Heart left ventricle (tissue), 16 donors: ENCODE results near the gene GHR. TPM values are rescaled to one million over a fixed set of nuclear protein-coding genes. Genes with fewer than 3 reads are reported as not detected.
A peak's percentile ranks its signal among the peaks of the same experiment; 100 is the strongest.

ENCODE experiments used
- ATAC-seq, 4 donors: fragments of 200-7000 bp; cut with Tn5 transposase; one replicate each; pipeline ENCODE4 v1.9.1; 2020 to 2022; ENCODE audit warnings: moderate library complexity in 4 of 4, mild to moderate bottlenecking in 3 of 4, moderate number of reproducible peaks in 1 of 4
- DNase-seq, 5 donors: peaks; one replicate each; pipeline ENCODE4 v3.0.0-alpha.2; 2020
- H3K27ac ChIP-seq, 12 donors: fragments of 200-600 bp; sonication (generic) in 4 of 12; one replicate each; pipeline versions ENCODE4 v1.5.0 to v1.8.0; 2016 to 2022; ENCODE audit warnings: mild to moderate bottlenecking in 2 of 12
- H3K27me3 ChIP-seq, 9 donors: fragments of 200-600 bp; sonication (generic) in 2 of 9; one replicate each; pipeline versions ENCODE4 v1.5.1 to v1.8.0; 2016 to 2022; ENCODE audit warnings: mild to moderate bottlenecking in 3 of 9
- H3K36me3 ChIP-seq, 9 donors: fragments of 200-600 bp; sonication (generic) in 2 of 9; one replicate each; pipeline versions ENCODE4 v1.5.0 to v1.8.0; 2018 to 2022; ENCODE audit warnings: mild to moderate bottlenecking in 2 of 9
- H3K4me1 ChIP-seq, 12 donors: fragments of 200-600 bp; sonication (generic) in 4 of 12; one replicate each; pipeline versions ENCODE4 v1.5.0 to v1.8.0; 2016 to 2022; ENCODE audit warnings: mild to moderate bottlenecking in 3 of 12
- H3K4me3 ChIP-seq, 12 donors: fragments of 200-600 bp; sonication (generic) in 4 of 12; one replicate each; pipeline versions ENCODE4 v1.5.0 to v1.8.0; 2017 to 2022; ENCODE audit warnings: mild to moderate bottlenecking in 9 of 12, moderate library complexity in 4 of 12
- H3K9me3 ChIP-seq, 12 donors: fragments of 200-600 bp; sonication (generic) in 4 of 12; one replicate each; pipeline versions ENCODE4 v1.5.0 to v1.8.0; 2016 to 2022; ENCODE audit warnings: mild to moderate bottlenecking in 1 of 12
- POLR2A ChIP-seq, 2 donors: fragments of 450-650 bp; IDR thresholded peaks; one replicate each; pipeline ENCODE4 v1.6.1; 2017; ENCODE audit warnings: antibody characterized with exemption in 2 of 2, mild to moderate bottlenecking in 2 of 2, moderate library complexity in 2 of 2
- whole genome bisulfite sequencing, 4 donors: extraction: QIAGEN DNeasy Blood & Tissue Kit in 2 of 4; methylation state at CpG; one replicate each; pipeline versions ENCODE4 v1.1.5 to v1.1.7; 2013 to 2018; 5-methylcytosine and 5-hydroxymethylcytosine counted together
- intact Hi-C, 10 donors: fragments of 100-400 bp; cut with DNase I; formaldehyde crosslinking; loops; one replicate each; pipeline versions ENCODE4 v1.11.1 to v1.14.2; 2022
- polyA plus RNA-seq, 2 donors: library from polyadenylated mRNA; stranded (reverse); fragments of 200-250 nt; gene quantifications; one replicate each; pipeline ENCODE4 v1.2.3, GENCODE V29; 2013
- total RNA-seq, 9 donors: library from RNA; depleted of rRNA in 2 of 9; stranded (reverse); fragments of >200 nt in 2 of 9; fragmentation: NEBNext Ultra II Directional in 3 of 9; extraction: Animal tissue kit (Norgen Biotek cat#: 25700) in 3 of 9; gene quantifications; one replicate each; pipeline versions ENCODE4 v1.1.0 to v1.2.4, GENCODE V29; 2016 to 2023
- TF ChIP-seq, protein P1 (sequence below), 12 donors: fragments of 200-600 bp; sonication (generic) in 4 of 12; IDR thresholded peaks; one replicate each; pipeline versions ENCODE4 v1.5.0 to v1.8.0; 2018 to 2022; ENCODE audit warnings: antibody characterized with exemption in 12 of 12, mild to moderate bottlenecking in 5 of 12
- donor health status: ischemic (EF 13 %, LVEDD 7.1; RV severe dilation, severe dysfunction).
- donor health status: healthy with polysubstance abuse.
- donor health status: DM: no; HTN: yes; CAD: no.
- donor health status: DM: no; HTN: no; CAD: no.
- donor health status: ischemic (EF 25% LVEDD 6.9; RV normal size, moderate dysfunction).
- donor health status: ischemic (EF 25% LVEDD 5.7; RV mildly dilated, moderate dysfunction).
- donor health status: healthy.
- donor health status: DM: yes; HTN: yes; CAD: no.
- donor health status: ischemic (EF 35%, LVEDD 5.7; RV mildly dilated, moderate dysfunction).
- donor health status: nonischemic (EF 11% LVEDD 7.7; RV severe dilation, severe dysfunction).
- donor health status: DM: yes; HTN: yes; CAD: no.
- donor health status: PGD.
- donor health status: ischemic (EF 29% LVEDD 5.4; RV normal size, mild dysfunction).
- donor health status: nonischemic (EF 23%, LVEDD 6.1; RV moderate dilation, normal function).

Gene GHR
- total and polyA plus RNA-seq, 11 donors: 3.4 to 23.2 (median 11.3) TPM

DNA sequence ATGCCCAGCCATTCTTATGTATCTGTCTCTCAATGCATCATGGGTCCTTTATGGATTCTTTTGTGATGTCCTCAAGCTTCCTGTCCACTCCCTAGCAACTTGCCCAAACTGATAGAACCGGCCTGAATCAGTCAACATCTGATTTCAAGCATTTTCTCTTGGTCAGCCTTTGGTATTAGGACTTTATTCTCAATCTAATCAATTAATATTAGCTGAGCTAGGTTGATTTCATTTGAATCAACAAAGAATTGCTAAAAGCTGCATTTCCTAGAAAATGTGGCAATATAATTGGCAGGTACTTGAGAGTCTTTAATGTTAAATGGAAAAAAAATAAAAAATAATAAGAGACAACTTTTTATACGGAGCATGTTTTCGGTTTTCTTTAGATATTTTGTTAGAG is 121.8 kb downstream of the GHR start:
- DNase-seq: no peak
- no peak overlapping the region for H3K27ac ChIP-seq
- TF ChIP-seq, protein P1, sequence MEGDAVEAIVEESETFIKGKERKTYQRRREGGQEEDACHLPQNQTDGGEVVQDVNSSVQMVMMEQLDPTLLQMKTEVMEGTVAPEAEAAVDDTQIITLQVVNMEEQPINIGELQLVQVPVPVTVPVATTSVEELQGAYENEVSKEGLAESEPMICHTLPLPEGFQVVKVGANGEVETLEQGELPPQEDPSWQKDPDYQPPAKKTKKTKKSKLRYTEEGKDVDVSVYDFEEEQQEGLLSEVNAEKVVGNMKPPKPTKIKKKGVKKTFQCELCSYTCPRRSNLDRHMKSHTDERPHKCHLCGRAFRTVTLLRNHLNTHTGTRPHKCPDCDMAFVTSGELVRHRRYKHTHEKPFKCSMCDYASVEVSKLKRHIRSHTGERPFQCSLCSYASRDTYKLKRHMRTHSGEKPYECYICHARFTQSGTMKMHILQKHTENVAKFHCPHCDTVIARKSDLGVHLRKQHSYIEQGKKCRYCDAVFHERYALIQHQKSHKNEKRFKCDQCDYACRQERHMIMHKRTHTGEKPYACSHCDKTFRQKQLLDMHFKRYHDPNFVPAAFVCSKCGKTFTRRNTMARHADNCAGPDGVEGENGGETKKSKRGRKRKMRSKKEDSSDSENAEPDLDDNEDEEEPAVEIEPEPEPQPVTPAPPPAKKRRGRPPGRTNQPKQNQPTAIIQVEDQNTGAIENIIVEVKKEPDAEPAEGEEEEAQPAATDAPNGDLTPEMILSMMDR (IDR thresholded peaks at IDR 0.05): no peak
- no peak for TF ChIP-seq POLR2A (IDR thresholded peaks at IDR 0.05)
- H3K4me1 ChIP-seq: peaks cover 0 to 29% (median 13%) of the 10 kb centered on the region in 12 donors
- H3K36me3 ChIP-seq: no peaks in the 10 kb centered on the region
- WGBS, 4 donors: 91 to 95% (median 92%) methylated on average over 3 of the region's 3 CpGs
- H3K9me3 ChIP-seq: peaks cover 0 to 8% (median 4%) of the 10 kb centered on the region in 12 donors
- H3K27me3 ChIP-seq: no peaks in the 10 kb centered on the region
- no peak overlapping the region for H3K4me3 ChIP-seq
- ATAC-seq: no peak
- intact Hi-C loops: no loop called here

DNA sequence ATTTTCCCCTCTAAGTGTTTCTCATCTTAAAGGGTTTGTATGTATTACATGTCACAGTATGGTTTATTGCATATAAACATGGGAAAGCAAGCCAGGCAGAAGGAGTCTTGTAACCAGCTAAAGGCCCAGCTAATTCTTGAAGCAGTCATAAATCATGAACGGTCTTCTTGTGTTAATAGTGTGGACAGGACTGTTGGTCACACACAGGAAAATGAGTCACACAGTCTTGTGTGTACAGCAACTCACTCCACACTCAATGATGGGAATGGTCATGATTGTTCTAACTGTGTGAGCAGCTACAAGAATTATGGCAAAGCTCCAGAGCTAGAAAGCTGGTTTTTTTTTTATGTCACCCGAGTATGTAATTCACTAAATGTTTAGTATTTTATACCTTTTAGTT is 123.9 kb downstream of the GHR start:
- DNase-seq (no peak), ATAC-seq (peak in 2 of 4 donors; percentile 51 to 83)
- Histone ChIP-seq H3K9me3 (no peaks in the 10 kb centered on the region), H3K36me3 (no peaks in the 10 kb centered on the region), H3K4me1 (peaks cover 0 to 42% (median 15%) of the 10 kb centered on the region in 12 donors), H3K4me3 (no peak overlapping the region), H3K27me3 (no peaks in the 10 kb centered on the region), H3K27ac (no peak overlapping the region)
- TF ChIP-seq, protein P1 (IDR thresholded peaks at IDR 0.05): no peak
- TF ChIP-seq POLR2A (IDR thresholded peaks at IDR 0.05): no peak
- intact Hi-C loops: no loop called here
- 59 to 80% (median 64%) methylated on average over 2 of the region's 2 CpGs for WGBS, 4 donors

DNA sequence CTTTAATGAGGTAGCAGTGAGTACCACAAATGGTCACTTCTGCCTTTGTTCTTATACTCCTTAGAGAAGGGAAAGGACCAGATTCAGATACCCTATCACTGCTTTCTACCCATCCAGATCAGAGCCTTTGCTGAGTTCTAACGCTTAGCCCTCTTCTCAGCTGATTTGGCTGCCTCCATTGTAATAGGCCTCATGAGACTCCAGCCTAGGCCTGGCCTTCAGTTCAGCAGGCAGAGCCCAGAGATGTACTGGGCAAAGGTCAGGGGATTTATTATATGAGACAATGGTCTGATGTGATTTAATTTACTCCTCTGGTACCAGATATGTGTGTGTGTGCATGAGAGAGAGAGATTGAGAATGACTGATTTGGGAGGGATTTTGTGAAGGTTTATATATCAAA is 124.7 kb downstream of the GHR start:
- Histone ChIP-seq H3K4me1 (peaks cover 0 to 50% (median 16%) of the 10 kb centered on the region in 12 donors), H3K4me3 (no peak overlapping the region), H3K27me3 (no peaks in the 10 kb centered on the region), H3K36me3 (no peaks in the 10 kb centered on the region), H3K27ac (no peak overlapping the region), H3K9me3 (no peaks in the 10 kb centered on the region)
- DNase-seq (no peak), ATAC-seq (peak in 2 of 4 donors; percentile 59 to 63)
- 15 to 69% (median 50%) methylated on average over 1 of the region's 1 CpG for WGBS, 4 donors
- intact Hi-C loops: no loop called here
- TF ChIP-seq, protein P1 (IDR thresholded peaks at IDR 0.05): no peak
- TF ChIP-seq POLR2A (IDR thresholded peaks at IDR 0.05): no peak

DNA sequence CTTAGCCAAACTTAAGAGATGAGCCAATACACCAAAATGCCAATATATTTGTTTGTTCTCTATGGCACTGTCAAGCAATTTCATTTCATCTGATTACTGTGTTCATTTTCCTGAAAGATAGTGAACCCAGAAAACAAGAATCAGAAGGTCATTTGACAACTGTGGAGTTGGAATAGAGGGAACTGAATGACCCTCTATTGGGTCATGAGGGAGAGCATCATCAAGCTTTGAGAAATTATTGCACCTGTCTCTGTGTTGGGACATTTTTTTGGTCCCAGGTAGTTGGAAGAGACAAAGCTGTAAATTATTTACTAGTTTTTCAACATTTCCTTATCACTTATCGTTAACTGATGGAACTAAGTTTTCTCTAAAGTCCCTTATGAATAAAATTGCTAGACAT is 129.4 kb downstream of the GHR start:
- Histone ChIP-seq H3K4me1 (peaks cover 0 to 57% (median 14%) of the 10 kb centered on the region in 12 donors), H3K4me3 (no peak overlapping the region), H3K27me3 (no peaks in the 10 kb centered on the region), H3K36me3 (no peaks in the 10 kb centered on the region), H3K27ac (peak overlapping the region in 3 of 12 donors; percentile 2 to 44 (median 21)), H3K9me3 (no peaks in the 10 kb centered on the region)
- ATAC-seq (no peak), DNase-seq (no peak)
- 92 to 96% (median 94%) methylated on average over 1 of the region's 1 CpG for WGBS, 4 donors
- TF ChIP-seq, protein P1 (IDR thresholded peaks at IDR 0.05): no peak
- TF ChIP-seq POLR2A (IDR thresholded peaks at IDR 0.05): no peak
- intact Hi-C loops: no loop called here
